ENCODE measurements around the gene ARSG. TPM values are rescaled to one million over a fixed set of nuclear protein-coding genes. Genes with fewer than 3 reads are reported as not detected.

Gene ARSG
- total and polyA plus RNA-seq, 2 of the 13 experiments (the other 11 are each of a cell fraction or from before 2014, with no cell fraction given): 3.7 to 15.2 TPM

DNA sequence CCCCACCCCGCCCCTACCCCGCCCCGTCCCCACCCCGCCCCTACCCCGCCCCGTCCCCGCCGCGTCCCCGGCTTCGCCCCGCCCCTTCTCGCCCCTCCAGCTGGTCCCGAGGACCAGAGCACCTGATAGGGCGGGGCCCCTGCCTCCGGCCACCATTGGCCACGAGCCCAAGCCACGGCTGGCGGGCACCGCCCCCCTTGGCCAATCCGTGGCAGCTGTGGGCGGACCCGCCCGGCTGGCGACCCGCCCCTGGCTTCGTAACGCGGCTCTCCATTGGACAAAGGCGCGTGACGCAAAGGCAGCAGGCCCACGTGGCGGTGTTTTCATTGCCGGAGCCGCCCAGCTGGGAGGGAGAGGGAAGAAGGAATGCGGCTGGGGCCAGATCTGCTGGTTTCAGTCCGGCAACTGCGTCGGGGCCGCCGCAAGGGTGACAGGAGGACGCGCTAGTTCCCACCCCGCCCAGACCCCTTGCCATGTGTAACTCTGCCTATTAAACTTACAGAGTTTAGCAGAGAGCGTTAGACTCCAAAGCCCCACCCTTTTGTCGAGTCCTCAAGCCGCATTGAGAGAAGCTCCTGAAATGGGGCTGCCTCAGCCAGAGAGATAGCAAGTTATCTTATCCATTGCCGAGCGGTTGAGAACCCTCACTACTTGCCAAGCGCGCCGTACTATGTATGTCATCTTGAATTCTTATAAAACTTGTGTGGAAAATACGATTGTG, 166.4 kb downstream of the ARSG start (continued):
- TF ChIP-seq, protein P1, sequence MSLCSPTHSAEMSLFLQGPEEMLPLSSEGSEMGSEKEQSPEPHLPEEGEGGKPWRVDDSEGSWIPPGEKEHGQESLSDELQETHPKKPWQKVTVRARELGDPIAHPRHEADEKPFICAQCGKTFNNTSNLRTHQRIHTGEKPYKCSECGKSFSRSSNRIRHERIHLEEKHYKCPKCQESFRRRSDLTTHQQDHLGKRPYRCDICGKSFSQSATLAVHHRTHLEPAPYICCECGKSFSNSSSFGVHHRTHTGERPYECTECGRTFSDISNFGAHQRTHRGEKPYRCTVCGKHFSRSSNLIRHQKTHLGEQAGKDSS (CRISPR knock-in tag; IDR thresholded peaks at IDR 0.05; ENCODE audit: borderline replicate concordance, low read depth): no peak
- TF ChIP-seq, protein P2, sequence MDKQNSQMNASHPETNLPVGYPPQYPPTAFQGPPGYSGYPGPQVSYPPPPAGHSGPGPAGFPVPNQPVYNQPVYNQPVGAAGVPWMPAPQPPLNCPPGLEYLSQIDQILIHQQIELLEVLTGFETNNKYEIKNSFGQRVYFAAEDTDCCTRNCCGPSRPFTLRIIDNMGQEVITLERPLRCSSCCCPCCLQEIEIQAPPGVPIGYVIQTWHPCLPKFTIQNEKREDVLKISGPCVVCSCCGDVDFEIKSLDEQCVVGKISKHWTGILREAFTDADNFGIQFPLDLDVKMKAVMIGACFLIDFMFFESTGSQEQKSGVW (CRISPR knock-in tag; IDR thresholded peaks at IDR 0.05; ENCODE audit: borderline replicate concordance): no peak
- TF ChIP-seq KLF15 (CRISPR knock-in tag; IDR thresholded peaks at IDR 0.05; ENCODE audit: borderline replicate concordance) (0 out of 2 replicates have a peak, but pooled peaks have one; percentile 26), BCL6 (CRISPR knock-in tag; IDR thresholded peaks at IDR 0.05) (peak; percentile 62), ZBTB3 (CRISPR knock-in tag; IDR thresholded peaks at IDR 0.05; ENCODE audit: borderline replicate concordance, low read depth) (no peak; the same call in 1 of the 2 replicates), ZNF562 (CRISPR knock-in tag; IDR thresholded peaks at IDR 0.05; ENCODE audit: borderline replicate concordance) (no peak), ZNF598 (CRISPR knock-in tag; IDR thresholded peaks at IDR 0.05; ENCODE audit: borderline replicate concordance) (peak; percentile 96; the same call in 1 of the 2 replicates), TCF7L2 (IDR thresholded peaks at IDR 0.05; ENCODE audit: low read depth, low read length) (no peak), ZC3H13 (CRISPR knock-in tag; IDR thresholded peaks at IDR 0.05) (no peak), ZNF883 (CRISPR knock-in tag; IDR thresholded peaks at IDR 0.05; ENCODE audit: not compliant biosample characterization) (peak; percentile 60), ZNF354B (CRISPR knock-in tag; IDR thresholded peaks at IDR 0.05) (no peak), MTA1 (CRISPR knock-in tag; IDR thresholded peaks at IDR 0.05; ENCODE audit: borderline replicate concordance) (no peak), HDAC6 (IDR thresholded peaks at IDR 0.05; ENCODE audit: low read depth, low read length) (no peak), ZKSCAN5 (CRISPR knock-in tag; IDR thresholded peaks at IDR 0.05) (no peak), TEAD2 (CRISPR knock-in tag; IDR thresholded peaks at IDR 0.05) (no peak), ATF7 (IDR thresholded peaks at IDR 0.05) (no peak), ATF7 (CRISPR knock-in tag; IDR thresholded peaks at IDR 0.05) (no peak)
- TF ChIP-seq, protein P3, sequence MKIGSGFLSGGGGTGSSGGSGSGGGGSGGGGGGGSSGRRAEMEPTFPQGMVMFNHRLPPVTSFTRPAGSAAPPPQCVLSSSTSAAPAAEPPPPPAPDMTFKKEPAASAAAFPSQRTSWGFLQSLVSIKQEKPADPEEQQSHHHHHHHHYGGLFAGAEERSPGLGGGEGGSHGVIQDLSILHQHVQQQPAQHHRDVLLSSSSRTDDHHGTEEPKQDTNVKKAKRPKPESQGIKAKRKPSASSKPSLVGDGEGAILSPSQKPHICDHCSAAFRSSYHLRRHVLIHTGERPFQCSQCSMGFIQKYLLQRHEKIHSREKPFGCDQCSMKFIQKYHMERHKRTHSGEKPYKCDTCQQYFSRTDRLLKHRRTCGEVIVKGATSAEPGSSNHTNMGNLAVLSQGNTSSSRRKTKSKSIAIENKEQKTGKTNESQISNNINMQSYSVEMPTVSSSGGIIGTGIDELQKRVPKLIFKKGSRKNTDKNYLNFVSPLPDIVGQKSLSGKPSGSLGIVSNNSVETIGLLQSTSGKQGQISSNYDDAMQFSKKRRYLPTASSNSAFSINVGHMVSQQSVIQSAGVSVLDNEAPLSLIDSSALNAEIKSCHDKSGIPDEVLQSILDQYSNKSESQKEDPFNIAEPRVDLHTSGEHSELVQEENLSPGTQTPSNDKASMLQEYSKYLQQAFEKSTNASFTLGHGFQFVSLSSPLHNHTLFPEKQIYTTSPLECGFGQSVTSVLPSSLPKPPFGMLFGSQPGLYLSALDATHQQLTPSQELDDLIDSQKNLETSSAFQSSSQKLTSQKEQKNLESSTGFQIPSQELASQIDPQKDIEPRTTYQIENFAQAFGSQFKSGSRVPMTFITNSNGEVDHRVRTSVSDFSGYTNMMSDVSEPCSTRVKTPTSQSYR (CRISPR knock-in tag; IDR thresholded peaks at IDR 0.05; ENCODE audit: borderline replicate concordance): peak; percentile 55; the same call in 1 of the 2 replicates
- TF ChIP-seq, protein P4, sequence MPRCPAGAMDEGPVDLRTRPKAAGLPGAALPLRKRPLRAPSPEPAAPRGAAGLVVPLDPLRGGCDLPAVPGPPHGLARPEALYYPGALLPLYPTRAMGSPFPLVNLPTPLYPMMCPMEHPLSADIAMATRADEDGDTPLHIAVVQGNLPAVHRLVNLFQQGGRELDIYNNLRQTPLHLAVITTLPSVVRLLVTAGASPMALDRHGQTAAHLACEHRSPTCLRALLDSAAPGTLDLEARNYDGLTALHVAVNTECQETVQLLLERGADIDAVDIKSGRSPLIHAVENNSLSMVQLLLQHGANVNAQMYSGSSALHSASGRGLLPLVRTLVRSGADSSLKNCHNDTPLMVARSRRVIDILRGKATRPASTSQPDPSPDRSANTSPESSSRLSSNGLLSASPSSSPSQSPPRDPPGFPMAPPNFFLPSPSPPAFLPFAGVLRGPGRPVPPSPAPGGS (CRISPR knock-in tag; IDR thresholded peaks at IDR 0.05): peak; percentile 67; the same call in 1 of the 2 replicates
- TF ChIP-seq, protein P5, sequence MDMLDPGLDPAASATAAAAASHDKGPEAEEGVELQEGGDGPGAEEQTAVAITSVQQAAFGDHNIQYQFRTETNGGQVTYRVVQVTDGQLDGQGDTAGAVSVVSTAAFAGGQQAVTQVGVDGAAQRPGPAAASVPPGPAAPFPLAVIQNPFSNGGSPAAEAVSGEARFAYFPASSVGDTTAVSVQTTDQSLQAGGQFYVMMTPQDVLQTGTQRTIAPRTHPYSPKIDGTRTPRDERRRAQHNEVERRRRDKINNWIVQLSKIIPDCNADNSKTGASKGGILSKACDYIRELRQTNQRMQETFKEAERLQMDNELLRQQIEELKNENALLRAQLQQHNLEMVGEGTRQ (IDR thresholded peaks at IDR 0.05; ENCODE audit: low read depth, low read length): peak; percentile 84
- TF ChIP-seq, protein P5 (CRISPR knock-in tag; IDR thresholded peaks at IDR 0.05; ENCODE audit: borderline replicate concordance): peak; percentile 90; the same call in 1 of the 2 replicates
